GM20000 (cell line): Measurements from ENCODE around the gene COPS3.
A peak's percentile ranks its signal among the peaks of the same experiment; 100 is the strongest.
"Not testable (repeated sequence)": the region's sequence is repeated elsewhere in the genome, so short reads cannot be mapped to it uniquely, and the experiment has no call there.

Experiments used
- DNase-seq: peaks from one replicate; pipeline ENCODE4 v3.0.0; 2012; ENCODE audit warnings: low spot score
- TF ChIP-seq, protein P1 (sequence below): IDR thresholded peaks from 2 replicates; pipeline ENCODE4 v1.5.1; 2012; ENCODE audit warnings: mild to moderate bottlenecking, control low read depth; ENCODE audit errors: extremely low read depth, missing control alignments

The COPS3 gene

GRCh38 chr17:17313350-17313991, 32.4 kb upstream of the COPS3 start:
- DNase-seq, result peak; percentile 85
- TF ChIP-seq, protein P1, sequence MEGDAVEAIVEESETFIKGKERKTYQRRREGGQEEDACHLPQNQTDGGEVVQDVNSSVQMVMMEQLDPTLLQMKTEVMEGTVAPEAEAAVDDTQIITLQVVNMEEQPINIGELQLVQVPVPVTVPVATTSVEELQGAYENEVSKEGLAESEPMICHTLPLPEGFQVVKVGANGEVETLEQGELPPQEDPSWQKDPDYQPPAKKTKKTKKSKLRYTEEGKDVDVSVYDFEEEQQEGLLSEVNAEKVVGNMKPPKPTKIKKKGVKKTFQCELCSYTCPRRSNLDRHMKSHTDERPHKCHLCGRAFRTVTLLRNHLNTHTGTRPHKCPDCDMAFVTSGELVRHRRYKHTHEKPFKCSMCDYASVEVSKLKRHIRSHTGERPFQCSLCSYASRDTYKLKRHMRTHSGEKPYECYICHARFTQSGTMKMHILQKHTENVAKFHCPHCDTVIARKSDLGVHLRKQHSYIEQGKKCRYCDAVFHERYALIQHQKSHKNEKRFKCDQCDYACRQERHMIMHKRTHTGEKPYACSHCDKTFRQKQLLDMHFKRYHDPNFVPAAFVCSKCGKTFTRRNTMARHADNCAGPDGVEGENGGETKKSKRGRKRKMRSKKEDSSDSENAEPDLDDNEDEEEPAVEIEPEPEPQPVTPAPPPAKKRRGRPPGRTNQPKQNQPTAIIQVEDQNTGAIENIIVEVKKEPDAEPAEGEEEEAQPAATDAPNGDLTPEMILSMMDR, result peak; percentile 57

- TF ChIP-seq, protein P1, result no peak
- no peak for DNase-seq
These were observed 28.3 kb upstream of the COPS3 start for GRCh38 chr17:17309356-17309755.

- peak; percentile 86 for DNase-seq
- TF ChIP-seq, protein P1, result no peak
These were observed 24.3 kb upstream of the COPS3 start for GRCh38 chr17:17305281-17305801.

DNA sequence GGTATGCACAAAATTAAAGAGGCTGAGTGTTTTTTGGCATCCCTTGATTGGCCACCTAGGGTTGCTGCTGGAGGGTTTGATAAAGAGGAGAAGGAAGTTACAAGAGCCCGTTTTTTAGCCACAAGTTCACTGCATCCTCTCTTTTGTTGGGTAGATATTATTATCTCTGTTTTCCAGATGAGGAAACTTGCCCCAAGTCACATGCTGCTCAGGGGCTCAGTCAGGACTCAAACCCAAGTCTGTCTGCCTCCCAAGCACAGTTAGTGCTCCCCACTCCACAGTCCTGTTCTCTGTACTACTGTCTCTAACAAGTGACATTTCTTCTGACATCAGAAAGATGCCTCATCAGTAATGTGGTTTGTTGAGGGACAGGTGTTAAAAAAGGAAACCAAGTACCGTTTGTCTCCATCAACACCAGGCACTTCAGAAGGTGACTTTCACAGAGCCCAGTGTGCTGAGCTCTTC, 23.5 kb upstream of the COPS3 start:
- TF ChIP-seq, protein P1, result no peak

GRCh38 chr17:17303847-17304490, 22.9 kb upstream of the COPS3 start:
- DNase-seq, result no peak
- TF ChIP-seq, protein P1, result no peak

More for the DNA sequence above, 23.5 kb upstream of the COPS3 start:
- peak; percentile 44 for DNase-seq

DNA sequence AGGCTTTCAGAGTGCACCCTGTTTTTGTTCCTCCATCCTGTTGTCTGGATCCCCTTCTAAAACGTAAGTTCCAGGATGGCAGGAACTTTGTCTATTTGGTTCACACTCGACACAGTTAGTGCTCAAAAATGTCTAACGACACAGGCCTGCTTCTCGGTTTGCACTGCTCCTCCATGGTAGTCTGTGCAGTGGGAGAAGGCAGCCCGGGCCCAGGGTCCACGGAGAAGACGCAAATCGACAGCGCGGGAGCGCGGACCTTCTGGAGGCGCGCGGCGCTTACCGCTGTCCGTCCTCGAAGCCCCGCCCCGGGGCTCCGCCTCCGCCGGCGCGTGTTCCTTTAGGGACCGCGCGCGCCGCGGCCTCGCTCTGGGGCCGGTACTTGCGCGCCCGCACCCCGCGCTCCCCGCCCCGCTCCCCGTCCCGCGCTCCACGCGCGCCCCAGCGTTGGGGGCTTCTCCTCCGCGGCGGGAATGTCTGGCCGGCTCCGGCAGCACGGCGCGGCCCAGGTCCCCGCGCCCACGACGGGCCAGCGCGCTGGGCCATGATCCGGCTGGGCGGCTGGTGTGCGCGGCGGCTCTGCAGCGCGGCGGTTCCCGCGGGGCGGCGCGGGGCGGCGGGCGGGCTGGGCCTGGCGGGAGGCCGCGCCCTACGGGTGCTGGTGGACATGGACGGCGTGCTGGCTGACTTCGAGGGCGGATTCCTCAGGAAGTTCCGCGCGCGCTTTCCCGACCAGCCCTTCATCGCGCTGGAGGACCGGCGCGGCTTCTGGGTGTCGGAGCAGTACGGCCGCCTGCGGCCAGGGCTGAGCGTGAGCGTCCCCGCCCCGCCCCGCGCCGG, 22.2 kb upstream of the COPS3 start, which contains the start of gene NT5M:
Gene NT5M, plus strand, starts transcription at position 364 of the 837 bp plus-strand sequence. Its CDS starts 178 bp downstream, at position 542.
- TF ChIP-seq, protein P1, result no peak
- DNase-seq, result peak; percentile 93

DNA sequence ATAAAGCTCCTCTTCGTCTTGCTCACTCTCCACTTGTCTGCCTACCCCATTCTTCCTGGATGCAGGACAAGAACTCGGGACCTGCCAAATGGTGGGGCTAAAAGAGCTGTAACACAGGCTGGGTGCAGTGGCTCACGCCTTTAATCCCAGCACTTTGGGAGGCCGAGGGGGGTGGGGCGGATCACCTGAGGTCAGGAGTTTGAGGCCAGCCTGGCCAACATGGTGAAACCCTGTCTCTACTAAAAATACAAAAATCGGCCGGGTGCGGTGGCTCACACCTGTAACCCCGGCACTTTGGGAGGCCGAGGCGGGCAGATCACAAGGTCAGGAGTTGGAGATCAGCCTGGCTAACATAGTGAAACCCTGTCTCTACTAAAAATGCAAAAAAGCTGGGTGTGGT, 20.6 kb upstream of the COPS3 start:
- DNase-seq, result not testable (repeated sequence)
